ENCODE measurements around the gene ADM.

The ADM gene

DNA sequence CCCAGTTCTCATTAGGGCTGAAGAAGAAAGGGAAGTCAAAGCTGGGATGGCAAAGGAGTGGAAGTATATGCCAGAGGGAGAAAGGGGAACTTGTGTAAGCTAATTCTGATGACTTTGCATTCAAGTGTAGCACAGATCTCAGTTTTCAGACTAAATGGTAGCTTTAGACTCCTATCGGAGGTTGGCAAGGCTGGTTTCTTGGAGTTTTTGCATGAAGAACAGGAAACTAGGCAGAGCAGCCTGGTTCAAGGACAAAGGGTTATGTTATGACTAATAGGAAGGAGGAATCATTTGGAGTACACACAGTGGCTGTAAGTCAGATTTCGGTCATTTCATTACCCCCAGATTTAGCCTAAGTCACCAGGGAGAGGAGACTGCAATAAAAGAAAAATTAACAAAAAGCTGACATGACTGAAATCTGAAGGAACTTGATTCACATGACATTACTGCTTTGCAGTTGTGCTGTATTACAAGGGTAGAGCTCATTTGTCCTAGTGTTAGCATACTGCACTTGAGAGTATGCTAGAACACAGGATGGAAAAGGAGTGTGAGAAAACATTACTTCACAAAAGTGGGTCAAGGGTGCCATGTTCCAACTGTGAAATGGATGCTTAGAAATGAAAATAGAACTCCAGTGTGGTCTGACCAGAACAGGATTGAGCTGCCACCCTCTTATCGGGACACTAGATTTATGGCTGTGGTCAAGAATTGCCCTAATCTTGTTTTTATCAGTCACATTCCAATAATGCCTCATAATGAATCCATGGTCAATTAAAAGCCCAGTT, 23.6 kb downstream of the ADM start:
- Mint-ChIP-seq H3K4me3 (no peak overlapping the region), H3K9me3 (peaks cover 5% of the 10 kb centered on the region), H3K4me1 (no peaks in the 10 kb centered on the region), H3K27me3 (ENCODE audit: low read depth, poor library complexity) (no peaks in the 10 kb centered on the region), H3K36me3 (ENCODE audit: low read depth) (no peaks in the 10 kb centered on the region), H3K27ac (no peak overlapping the region)
- TF ChIP-seq, protein P1, sequence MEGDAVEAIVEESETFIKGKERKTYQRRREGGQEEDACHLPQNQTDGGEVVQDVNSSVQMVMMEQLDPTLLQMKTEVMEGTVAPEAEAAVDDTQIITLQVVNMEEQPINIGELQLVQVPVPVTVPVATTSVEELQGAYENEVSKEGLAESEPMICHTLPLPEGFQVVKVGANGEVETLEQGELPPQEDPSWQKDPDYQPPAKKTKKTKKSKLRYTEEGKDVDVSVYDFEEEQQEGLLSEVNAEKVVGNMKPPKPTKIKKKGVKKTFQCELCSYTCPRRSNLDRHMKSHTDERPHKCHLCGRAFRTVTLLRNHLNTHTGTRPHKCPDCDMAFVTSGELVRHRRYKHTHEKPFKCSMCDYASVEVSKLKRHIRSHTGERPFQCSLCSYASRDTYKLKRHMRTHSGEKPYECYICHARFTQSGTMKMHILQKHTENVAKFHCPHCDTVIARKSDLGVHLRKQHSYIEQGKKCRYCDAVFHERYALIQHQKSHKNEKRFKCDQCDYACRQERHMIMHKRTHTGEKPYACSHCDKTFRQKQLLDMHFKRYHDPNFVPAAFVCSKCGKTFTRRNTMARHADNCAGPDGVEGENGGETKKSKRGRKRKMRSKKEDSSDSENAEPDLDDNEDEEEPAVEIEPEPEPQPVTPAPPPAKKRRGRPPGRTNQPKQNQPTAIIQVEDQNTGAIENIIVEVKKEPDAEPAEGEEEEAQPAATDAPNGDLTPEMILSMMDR (IDR thresholded peaks at IDR 0.05), result no peak
- DNase-seq, result no peak

DNA sequence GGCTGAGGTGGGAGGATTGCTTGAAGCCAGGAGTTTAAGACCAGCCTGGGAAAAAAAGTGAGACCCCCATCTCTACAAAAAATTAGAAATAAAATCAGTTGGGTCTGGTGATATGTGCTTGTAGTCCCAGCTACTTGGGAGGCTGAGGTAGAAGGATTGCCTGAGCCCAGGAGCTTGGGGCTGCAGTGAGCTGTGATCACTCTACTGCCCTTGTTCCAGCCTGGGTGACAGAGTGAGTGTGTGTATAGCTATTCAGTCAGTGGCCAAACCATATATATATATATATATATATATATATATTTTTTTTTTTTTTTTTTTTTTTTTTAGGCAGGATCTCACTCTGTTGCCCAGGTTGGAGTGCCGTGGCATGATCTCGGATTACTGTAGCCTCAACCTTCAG, 24.5 kb downstream of the ADM start:
- Mint-ChIP-seq H3K4me1 (no peaks in the 10 kb centered on the region), H3K27me3 (ENCODE audit: low read depth, poor library complexity) (peaks cover 3% of the 10 kb centered on the region), H3K27ac (no peak overlapping the region), H3K4me3 (no peak overlapping the region), H3K9me3 (peaks cover 5% of the 10 kb centered on the region), H3K36me3 (ENCODE audit: low read depth) (no peaks in the 10 kb centered on the region)
- no peak for DNase-seq
- TF ChIP-seq, protein P1 (IDR thresholded peaks at IDR 0.05), result no peak

DNA sequence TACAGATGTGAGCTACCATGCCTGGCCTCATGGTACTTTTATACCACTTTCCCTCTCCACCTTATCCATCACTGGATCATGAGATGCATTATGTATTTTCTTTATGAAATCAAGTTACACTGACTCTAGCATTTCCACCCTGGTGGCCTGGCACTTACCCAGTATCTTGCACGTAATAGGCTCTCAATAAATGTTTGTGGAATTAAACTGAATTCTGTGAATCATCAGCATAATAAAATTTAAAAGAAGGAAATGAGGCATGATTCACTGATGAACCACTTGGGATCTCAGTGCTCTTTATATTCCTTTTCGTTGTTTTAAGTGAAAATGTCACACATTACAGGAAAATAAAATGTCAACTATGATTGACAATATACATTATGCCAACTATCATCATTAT, 25.1 kb downstream of the ADM start:
- H3K4me3 Mint-ChIP-seq, result no peak overlapping the region
- H3K27me3 Mint-ChIP-seq (ENCODE audit: low read depth, poor library complexity), result peaks cover 3% of the 10 kb centered on the region
- no peaks in the 10 kb centered on the region for H3K36me3 Mint-ChIP-seq (ENCODE audit: low read depth)
- TF ChIP-seq, protein P1 (IDR thresholded peaks at IDR 0.05), result no peak
- no peak for DNase-seq
- no peaks in the 10 kb centered on the region for H3K4me1 Mint-ChIP-seq
- H3K9me3 Mint-ChIP-seq, result peaks cover 5% of the 10 kb centered on the region
- H3K27ac Mint-ChIP-seq, result no peak overlapping the region

DNA sequence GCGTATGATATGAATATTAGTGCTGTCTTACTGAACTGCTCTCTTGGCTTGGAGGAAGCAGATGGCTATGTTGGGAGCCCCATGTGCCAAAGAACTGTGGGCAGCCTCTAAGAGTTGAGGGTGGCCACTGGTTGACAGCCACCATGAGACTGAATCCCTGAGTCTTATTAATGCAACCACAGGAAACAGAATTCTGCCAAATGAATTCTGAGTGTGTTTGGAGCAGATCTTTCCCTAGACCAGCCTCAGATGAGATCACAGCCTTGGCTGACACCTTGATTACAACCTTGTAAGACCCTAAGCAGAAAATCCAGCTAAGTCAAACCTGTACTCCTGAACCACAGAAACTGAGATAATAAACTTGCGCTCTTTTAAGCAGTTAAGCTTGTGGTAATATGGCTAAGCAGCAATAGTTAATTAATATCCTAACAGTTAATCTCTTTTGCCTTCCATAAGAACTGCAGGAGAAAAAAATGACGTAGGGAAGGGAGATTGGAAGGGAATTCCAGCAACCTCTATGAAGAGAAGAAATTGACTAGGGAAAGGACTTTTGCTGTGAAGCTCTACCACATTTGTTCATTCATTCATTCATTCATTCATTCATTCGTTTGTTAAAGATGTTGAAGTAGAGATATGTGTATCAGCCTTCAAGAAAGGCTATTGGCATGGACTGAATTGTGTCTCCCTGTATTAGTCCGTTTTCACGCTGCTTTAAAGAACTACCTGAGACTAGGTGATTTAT, 26.8 kb downstream of the ADM start:
- Mint-ChIP-seq H3K27ac (no peak overlapping the region), H3K27me3 (ENCODE audit: low read depth, poor library complexity) (peaks cover 3% of the 10 kb centered on the region), H3K4me3 (no peak overlapping the region), H3K4me1 (no peaks in the 10 kb centered on the region), H3K9me3 (peaks cover 5% of the 10 kb centered on the region), H3K36me3 (ENCODE audit: low read depth) (no peaks in the 10 kb centered on the region)
- no peak for DNase-seq
- TF ChIP-seq, protein P1 (IDR thresholded peaks at IDR 0.05), result no peak

DNA sequence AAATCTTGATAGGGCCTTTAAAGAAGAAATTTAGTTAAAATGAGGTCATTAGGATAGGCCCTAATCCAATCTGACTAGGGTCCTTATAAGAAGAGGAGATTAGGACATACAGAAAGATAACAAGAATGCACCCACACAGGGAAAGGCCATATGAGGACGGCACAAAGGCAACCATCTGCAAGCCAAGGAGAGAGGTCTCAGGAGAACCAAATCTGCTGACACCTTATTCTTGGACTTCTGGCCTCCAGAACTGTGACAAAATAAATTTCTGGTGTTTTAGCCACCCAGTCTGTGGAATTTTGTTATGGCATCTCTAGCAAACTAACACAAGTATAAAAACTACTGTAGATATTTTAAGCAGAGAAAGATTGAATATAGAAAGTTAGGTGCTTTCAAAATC, 28.6 kb downstream of the ADM start:
- Mint-ChIP-seq H3K9me3 (peaks cover 9% of the 10 kb centered on the region), H3K4me3 (no peak overlapping the region), H3K27ac (no peak overlapping the region), H3K4me1 (no peaks in the 10 kb centered on the region), H3K36me3 (ENCODE audit: low read depth) (no peaks in the 10 kb centered on the region), H3K27me3 (ENCODE audit: low read depth, poor library complexity) (peaks cover 3% of the 10 kb centered on the region)
- TF ChIP-seq, protein P1 (IDR thresholded peaks at IDR 0.05), result no peak
- DNase-seq, result no peak

All from nephron progenitor cell (in vitro differentiated cells).